Measurements from ENCODE around the gene EZH1.
"Not testable (repeated sequence)": the region's sequence is repeated elsewhere in the genome, so short reads cannot be mapped to it uniquely, and the experiment has no call there.

The EZH1 gene

GRCh38 chr17:42779304-42779935 is 34.6 kb upstream of the EZH1 start:
- H3K4me3 ChIP-seq: no peak overlapping the region
- no peak for TF ChIP-seq CTCF (IDR thresholded peaks at IDR 0.05)
- H3K27ac ChIP-seq: no peak overlapping the region
- DNase-seq (ENCODE audit: low spot score): no peak

- DNase-seq (ENCODE audit: low spot score): no peak
- no peak overlapping the region for H3K27ac ChIP-seq
- no peak for TF ChIP-seq CTCF (IDR thresholded peaks at IDR 0.05)
- no peak overlapping the region for H3K4me3 ChIP-seq
These were observed 33.7 kb upstream of the EZH1 start for GRCh38 chr17:42778570-42778969.

- DNase-seq (ENCODE audit: low spot score): no peak
- no peak for TF ChIP-seq CTCF (IDR thresholded peaks at IDR 0.05)
- Histone ChIP-seq H3K27ac (no peak overlapping the region), H3K4me3 (no peak overlapping the region)
These were observed 30.8 kb upstream of the EZH1 start for GRCh38 chr17:42775534-42776098.

GRCh38 chr17:42774066-42774745 is 29.4 kb upstream of the EZH1 start:
- no peak for TF ChIP-seq CTCF (IDR thresholded peaks at IDR 0.05)
- Histone ChIP-seq H3K4me3 (peak overlapping the region; percentile 87), H3K27ac (no peak overlapping the region)
- no peak for DNase-seq (ENCODE audit: low spot score)

- no peak for DNase-seq (ENCODE audit: low spot score)
- H3K4me3 ChIP-seq: peak within 1 kb of the TSS; percentile 87
- TF ChIP-seq CTCF (IDR thresholded peaks at IDR 0.05): no peak
These were observed 28.6 kb upstream of the EZH1 start, which contains the start of gene VPS25 for GRCh38 chr17:42773290-42774035. TSS of gene VPS25 (plus strand) at chr17:42773449. CDS start at chr17:42773476, 27 bp downstream.

GRCh38 chr17:42772945-42773289 is 28.1 kb upstream of the EZH1 start:
- peak overlapping the region; percentile 87 for H3K4me3 ChIP-seq
- no peak for TF ChIP-seq CTCF (IDR thresholded peaks at IDR 0.05)
- DNase-seq (ENCODE audit: low spot score): no peak

More at GRCh38 chr17:42773290-42774035, 28.6 kb upstream of the EZH1 start, which contains the start of gene VPS25:
- peak within 1 kb of the TSS; percentile 72 to 84 for H3K27ac ChIP-seq

GRCh38 chr17:42769964-42770363 is 25.1 kb upstream of the EZH1 start:
- H3K27ac ChIP-seq; DNase-seq (ENCODE audit: low spot score); H3K4me3 ChIP-seq: not testable (repeated sequence)

More at GRCh38 chr17:42772945-42773289, 28.1 kb upstream of the EZH1 start:
- H3K27ac ChIP-seq: peak overlapping the region; percentile 72 to 84

GRCh38 chr17:42768006-42768405 is 23.2 kb upstream of the EZH1 start:
- DNase-seq (ENCODE audit: low spot score); H3K27ac ChIP-seq; H3K4me3 ChIP-seq: not testable (repeated sequence)
